OCI-LY7 (cell line): ENCODE results near the gene IL4I1.

ENCODE experiments used
- CTCF ChIP-seq: fragments of 200-600 bp; sonication (generic); conservative IDR thresholded peaks from 2 replicates; pipeline ENCODE4 v1.5.1; 2014; ENCODE audit warnings: mild to moderate bottlenecking, antibody characterized with exemption, low read length, moderate library complexity, mixed read lengths
- EZH2phosphoT487 ChIP-seq: fragments of 200-600 bp; sonication (generic); IDR thresholded peaks from 2 replicates; pipeline ENCODE4 v1.6.1; 2018; ENCODE audit warnings: low read depth, borderline replicate concordance, mild to moderate bottlenecking, mixed run types, antibody characterized with exemption, low read length, moderate library complexity, mixed read lengths

- TF ChIP-seq CTCF (no peak), EZH2phosphoT487 (no peak)
Measured at GRCh38 chr19:49932731-49933131, 36.0 kb upstream of the IL4I1 start.
